Cerebellar nuclear complex (tissue), 1 donor: ENCODE results near the gene GAST.
"Not testable (repeated sequence)": the region's sequence is repeated elsewhere in the genome, so short reads cannot be mapped to it uniquely, and the experiment has no call there.

Experiments used
- DNase-seq, 2 experiments: peaks; one replicate each; lab custom pipeline; 2025; lab: John Stamatoyannopoulos, UW

GAST gene

DNA sequence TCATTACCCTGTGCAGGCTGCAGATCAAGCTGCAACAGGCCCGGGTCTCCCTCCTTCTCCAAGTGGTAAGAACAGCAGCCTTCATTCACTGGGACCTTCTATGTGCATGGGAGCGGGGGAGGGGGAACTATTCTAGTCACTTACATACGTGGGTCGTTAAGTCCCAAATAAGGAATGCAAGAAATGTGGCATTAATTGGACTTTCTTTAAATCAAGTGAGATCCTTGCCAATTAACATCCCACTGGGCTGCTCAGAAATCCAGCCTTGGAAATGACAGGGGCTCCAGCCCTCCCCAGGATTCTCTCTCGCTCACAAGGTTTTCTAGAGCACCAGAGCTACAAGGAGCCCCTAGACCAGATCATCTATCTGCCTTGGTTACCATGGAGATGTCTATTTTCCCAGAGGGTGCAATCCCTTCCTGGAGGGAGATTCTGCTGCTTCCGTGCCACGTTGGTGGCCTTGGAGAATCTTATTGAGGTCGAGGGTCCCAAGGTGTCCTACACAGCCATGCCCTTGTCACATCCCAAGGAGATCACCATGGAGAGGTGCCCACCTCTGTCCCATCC, 28.6 kb upstream of the GAST start:
- DNase-seq, result no peak

DNA sequence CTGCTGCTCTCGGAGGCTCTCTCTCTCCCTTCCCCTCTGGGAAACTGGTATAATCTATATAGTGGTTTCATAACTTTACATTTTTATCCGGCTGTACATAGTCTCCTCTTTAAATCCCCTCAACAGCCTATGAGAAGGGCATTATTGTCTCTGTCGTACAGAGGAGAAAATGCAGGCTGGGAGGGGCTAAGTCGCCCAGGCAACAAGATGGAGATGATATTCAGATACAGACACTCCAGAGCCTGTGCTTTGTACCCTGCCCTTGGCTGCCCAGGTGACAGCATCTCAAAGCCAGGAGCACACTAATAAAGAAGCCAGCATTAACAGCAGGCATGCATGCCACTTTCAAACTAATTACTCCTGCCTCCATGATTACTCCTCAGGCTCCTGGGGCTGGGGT, 28.1 kb upstream of the GAST start:
- no peak for DNase-seq

DNA sequence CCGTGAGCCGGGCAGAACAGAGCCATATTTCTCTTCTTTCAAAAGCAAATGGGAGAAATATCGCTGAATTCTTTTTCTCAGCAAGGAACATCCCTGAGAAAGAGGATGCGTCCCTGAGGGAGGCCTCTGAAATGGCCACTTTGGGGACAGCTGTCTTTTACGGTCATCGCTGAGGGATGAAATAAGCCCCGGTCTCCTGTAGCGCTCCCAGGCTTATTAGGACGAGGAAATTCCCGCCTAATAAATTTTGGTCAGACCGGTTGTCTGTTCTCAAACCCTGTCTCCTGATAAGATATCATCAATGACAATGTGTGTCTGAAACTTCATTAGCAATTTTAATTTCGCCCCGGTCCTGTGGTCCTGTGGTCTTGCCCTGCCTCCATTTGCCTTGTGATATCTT, 26.4 kb upstream of the GAST start:
- DNase-seq, result not testable (repeated sequence)

DNA sequence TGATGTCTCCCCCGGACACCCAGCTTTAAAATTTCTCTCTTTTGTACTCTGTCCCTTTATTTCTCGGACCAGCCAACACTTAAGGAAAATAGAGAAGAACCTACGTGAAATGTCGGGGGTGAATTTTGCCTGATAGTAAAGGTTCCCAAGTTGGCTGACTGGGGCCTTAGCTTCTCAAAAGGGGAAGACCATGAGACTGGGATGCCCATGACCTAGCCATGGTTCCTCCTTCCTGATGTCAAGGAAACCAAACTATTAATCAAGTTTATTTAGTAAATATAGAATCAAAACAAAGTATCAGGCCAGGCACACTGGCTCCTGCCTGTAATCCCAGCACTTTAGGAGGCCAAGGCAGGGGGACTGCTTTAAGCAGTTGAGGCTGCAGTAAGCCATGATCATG, 25.9 kb upstream of the GAST start:
- no peak for DNase-seq

DNA sequence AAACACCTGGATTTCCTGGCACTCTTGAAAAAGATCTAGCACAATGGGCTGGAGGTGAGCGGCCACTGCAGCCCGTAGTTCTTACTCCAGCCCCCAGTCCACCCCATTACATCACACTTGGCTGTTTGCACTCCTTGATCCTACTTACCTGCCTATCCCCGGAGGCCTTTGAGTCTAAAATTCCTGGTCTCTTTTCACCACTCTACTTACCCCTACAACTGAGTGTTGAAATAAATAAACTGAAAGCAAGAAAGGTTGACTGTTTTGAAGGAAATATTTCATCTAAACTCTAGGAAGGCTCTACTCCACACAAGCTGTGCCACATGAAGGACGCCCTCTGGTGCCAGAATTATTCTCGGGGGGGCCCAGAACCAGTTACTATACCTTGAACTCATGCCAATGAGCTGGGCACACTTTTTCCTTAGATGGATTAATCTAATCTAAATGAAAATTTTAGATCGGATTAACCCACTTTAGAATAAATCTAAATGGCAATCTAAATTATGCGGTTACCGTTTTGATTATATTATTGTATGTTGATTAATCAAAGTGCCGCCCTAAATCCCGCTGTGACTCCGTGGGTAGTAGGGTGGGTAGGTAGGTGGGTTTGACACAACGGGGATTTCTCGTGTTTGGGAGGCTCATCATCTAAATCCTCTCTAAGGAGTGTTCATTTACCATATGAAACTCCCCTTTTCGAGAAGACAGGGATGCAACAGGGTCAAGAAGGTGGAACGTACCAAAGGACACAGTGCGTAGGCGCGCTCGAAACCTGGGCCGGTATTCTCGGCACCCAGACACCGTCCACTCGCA, 24.1 kb upstream of the GAST start:
- DNase-seq, result peak in 1 of 2 experiments; percentile 53

DNA sequence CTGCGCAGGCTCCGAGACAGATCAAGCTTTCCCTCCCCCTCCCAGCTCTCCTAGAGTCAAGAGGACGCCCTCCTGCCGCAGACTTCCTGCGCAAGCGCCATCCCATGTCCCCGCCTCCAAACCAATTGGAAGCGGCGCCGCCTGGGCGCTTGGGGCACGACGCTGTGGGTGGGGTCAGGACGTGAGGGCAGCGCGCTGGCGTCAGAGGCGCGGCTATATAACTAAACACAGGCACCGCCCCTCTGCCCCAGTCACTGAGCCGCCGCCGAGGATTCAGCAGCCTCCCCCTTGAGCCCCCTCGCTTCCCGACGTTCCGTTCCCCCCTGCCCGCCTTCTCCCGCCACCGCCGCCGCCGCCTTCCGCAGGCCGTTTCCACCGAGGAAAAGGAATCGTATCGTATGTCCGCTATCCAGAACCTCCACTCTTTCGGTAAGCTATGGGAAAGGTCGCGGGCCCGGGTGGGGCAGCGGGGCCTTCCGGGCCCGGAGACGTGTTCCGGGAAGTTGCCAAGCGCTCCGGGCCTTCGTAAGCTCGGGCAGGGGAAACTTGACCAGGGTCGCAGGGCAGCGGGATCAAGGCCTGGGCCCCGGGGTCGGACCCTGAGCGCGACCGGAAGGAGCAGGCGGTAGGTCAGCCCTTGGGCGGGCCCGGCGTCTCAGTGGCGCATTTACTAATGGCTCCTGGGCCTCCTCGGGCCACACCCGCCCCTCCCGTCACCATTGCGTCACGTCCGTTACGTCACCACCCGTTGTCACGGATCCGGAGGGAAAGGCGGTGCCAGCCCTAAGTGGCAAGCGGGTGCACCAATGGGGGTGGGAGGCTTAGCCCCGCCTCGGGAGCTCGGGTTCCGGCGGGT, 23.3 kb upstream of the GAST start, which contains the start of gene EIF1:
Gene EIF1, plus strand, starts transcription at position 245 of the 856 bp plus-strand sequence. Its CDS starts 154 bp downstream, at position 399.
- DNase-seq, result peak; percentile 97 to 99

DNA sequence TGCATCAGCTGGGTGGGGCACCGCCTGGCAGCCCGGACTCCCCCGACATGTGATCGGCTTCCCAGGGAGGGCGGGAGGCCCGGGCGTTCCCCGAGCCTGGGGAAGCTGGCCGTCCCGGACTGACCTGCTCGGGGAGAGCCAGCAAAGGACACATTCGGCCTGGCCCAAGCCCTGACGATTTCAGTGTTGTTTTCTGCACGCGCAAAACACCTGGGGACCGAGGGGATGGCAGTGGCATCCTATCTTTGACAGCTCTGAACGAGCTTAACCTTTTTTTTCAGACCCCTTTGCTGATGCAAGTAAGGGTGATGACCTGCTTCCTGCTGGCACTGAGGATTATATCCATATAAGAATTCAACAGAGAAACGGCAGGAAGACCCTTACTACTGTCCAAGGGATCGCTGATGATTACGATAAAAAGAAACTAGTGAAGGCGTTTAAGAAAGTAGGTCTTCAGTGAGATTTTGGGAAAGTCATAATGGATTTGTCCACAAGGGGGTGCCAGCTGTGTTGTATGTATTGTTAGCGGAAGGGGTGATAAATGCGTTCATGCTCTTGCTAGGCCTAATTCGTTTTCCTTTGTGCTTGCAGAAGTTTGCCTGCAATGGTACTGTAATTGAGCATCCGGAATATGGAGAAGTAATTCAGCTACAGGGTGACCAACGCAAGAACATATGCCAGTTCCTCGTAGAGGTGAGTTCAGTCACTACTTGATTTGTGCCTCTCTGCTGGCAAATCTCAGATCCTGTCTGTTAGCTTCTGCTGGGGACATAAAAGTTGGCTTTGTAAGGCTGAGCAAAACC, 22.4 kb upstream of the GAST start:
- DNase-seq, result no peak

DNA sequence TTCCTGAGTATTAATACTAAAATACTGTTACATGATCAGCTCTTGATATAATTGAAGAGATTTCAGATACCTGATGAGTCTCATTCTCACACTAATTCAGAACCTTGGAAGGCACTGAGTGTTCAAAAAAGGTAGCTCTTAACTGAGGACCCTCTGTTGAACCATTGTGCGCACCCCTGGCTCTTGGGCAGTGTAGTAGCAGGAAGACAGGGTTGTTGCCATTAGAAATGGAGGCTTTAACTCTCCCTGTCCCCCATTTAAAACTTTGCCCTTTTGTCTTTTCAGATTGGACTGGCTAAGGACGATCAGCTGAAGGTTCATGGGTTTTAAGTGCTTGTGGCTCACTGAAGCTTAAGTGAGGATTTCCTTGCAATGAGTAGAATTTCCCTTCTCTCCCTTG, 21.6 kb upstream of the GAST start:
- no peak for DNase-seq

DNA sequence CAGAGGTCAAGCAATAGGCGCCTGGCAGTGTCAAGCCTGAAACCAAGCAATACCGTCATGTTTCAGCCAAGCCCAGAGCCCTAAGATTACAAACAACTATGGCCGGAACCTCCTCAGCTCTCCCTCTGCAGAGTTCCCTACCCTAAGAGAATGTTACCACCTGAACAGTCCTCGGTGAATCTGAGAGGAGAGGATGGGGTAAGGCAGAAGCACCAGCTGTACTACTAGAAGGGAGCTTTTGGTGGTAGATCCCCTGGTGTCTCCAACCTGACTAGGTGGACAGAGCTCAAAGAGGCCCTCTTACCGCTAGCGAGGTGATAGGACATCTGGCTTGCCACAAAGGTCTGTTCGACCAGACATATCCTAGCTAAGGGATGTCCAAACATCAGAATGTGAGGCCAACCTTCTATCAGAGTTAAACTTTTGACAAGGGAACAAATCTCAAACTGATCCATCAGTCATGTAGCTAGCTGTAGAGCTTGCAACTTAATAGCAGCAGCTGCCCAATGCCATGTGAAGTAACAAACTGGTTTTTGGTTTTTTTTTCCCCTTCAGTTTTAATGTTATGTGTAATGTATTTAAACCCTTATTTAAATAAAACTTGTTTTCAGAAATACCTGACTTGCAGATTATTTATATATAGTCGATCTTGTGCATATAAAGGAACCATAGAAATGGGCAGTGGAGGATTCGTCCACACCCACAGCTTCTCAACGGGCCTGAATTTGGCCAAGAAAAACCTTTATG, 20.9 kb upstream of the GAST start:
- no peak for DNase-seq

DNA sequence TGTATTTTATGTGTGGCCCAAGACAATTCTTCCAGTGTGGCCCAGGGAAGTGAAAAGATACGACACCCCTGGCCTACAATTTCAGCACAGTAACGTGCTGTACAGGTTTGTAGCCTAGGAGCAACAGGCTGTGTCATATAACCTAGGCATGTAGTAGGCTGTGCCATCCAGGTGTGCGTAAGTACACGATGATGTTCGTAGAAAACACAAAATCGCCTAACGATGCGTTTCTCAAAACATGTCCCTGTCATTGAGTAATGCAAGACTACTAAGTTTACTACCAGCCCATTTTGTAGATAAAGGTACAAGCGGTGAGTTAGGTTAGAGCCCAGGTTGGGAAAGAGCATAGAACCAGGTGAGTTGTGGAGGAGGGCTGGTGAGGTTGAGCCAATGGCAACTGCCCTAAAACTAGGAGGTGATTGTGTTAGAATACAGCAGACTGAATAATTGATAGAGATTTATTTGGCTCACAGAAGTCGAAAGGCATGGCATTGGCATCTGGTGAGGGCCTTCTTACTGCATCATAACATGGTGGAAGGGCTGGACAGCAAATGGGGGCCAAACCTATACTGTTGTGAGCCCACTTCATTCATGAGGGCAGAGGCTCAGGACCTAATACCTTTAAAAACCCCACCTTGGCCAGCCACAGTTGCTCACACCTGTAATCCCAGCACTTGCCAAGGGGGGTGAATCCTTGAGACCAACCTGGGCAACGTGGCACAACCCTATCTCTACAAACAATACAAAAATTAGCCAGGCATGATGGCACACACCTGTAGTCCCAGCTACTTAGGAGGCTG, 19.2 kb upstream of the GAST start:
- no peak for DNase-seq

DNA sequence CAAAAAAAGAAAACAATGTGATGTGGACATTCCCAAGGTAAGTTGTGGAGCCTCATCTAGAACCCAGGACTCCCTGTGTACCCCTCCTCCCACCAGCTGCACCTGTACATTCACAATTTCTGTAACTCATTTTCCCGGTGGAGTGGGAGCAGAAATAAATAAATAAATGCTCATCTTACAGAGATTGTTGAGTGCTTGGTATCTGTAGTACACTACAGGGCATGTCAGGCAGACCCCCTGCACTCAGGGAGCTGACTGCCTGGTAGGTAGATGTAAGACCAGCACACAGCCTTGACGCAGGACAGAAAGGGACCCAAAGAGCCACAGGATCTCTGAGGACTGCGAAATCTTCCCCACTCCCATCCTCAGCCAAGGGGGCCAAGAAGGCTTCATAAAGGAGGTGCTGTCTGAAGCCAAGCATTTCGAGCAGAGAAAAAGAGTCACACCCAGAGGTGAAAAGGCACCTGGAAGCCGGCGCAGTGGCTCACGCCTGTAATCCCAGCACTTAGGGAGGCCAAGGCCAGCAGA, 16.9 kb upstream of the GAST start:
- DNase-seq, result no peak

DNA sequence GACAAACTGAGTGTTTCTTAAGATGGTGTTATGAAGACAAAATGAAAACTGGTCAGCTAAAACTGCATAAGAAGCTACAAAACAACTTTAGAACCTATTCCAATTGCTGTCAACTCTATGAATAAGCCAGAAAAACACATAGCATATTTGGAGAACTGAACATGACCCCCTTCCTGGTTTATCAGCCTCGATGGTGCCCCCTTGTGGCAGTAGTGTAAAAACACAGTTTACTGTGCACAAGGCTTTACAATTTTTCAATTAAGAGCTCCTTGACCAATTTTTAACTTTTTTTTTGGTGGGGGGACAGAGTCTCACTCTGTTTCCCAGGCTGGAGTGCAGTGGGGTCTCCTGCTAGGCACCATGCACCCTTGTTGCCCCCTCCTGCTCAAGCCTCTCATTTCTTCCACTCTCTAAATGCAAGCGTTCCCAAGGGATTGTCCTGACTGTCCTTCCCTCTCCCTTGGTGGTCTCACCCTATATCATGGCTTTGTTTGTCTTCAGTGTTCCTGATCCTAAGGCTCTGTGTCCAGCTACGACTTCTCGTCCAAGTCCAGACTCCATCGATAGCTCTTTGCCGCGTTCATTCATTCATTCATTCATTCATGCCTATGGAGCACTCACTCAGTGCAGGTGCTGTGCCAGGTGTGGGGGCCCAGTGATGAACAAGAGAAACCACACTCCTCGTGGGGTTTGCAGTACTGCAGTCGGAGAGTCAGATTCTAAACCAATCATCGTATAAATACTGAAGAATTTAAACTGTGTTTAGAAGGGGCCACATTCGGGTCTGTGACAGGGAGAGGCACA, 16.0 kb upstream of the GAST start:
- DNase-seq, result peak; percentile 3 to 22

DNA sequence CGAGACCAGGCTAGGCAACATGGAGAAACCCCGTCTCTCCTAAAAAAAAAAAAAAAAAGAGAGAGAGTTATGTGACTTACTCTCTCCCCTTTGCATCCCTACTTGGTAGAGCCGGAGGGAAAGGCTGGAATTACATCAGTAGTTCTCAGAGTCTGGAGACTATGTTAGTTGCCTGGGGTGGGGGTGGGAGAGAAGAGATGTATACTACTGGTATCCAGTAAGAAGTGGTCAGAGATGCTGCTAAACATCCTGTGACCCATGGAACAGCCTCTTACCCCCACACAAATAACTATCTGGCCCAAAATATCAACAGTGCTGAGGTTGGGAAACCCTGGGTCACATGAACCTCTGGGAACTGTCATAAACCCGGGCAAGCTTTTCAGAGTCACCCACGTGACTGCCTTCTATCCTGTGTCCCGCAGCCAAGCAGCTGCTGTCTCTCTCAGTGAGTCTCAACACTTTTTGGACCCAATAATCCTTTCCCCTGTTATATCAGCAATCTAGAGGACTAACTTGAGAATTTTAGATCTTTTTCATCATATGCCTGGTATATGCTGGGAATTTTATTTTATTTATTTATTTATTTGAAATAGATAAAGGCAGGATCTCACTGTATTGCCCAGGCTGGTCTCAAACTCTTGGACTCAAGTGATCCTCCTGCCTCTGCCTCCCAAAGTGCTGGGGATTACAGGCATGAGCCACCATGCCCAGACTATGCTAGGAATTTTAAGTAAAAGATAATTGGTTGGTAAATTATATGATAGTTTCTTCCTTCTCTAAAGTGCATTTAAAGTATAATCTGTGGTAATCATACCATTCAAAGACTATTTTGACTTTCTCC, 14.8 kb upstream of the GAST start:
- DNase-seq, result no peak

DNA sequence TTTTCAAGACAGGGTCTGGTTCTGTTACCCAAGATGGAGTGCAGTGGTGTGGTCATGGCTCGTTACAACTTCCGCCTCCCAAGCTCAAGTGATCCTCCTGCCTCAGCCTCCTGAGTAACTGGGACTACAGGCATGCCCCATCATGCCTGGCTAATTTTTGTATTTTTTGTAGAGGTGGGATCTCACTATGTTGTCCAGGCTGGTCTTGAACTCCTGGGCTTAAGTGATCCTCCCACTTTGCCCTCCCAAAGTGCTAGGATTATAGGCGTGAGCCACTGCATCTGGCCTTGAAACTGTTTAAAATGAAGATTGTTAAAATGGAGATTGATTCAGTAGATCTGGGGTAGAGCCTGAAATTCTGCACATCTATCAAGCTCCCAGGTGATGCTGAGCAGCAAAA, 11.3 kb upstream of the GAST start:
- not testable (repeated sequence) for DNase-seq

DNA sequence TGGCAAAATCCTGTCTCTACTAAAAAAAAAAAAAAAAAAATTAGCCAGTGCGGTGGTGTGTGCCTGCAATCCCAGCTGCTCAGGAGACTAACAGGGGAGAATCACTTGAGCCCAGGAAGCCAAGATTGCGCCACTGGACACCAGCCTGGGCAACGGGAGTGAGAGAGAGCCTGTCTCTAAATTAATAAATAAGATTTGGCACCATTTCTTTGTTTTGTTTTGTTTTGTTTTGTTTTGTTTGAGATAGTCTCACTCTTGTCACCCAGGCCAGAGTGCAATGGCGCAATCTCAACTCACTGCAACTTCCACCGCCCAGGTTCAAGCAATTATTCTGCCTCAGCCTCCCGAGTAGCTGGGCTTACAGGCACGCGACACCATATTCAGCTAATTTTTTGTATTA, 9.4 kb upstream of the GAST start:
- DNase-seq, result no peak

DNA sequence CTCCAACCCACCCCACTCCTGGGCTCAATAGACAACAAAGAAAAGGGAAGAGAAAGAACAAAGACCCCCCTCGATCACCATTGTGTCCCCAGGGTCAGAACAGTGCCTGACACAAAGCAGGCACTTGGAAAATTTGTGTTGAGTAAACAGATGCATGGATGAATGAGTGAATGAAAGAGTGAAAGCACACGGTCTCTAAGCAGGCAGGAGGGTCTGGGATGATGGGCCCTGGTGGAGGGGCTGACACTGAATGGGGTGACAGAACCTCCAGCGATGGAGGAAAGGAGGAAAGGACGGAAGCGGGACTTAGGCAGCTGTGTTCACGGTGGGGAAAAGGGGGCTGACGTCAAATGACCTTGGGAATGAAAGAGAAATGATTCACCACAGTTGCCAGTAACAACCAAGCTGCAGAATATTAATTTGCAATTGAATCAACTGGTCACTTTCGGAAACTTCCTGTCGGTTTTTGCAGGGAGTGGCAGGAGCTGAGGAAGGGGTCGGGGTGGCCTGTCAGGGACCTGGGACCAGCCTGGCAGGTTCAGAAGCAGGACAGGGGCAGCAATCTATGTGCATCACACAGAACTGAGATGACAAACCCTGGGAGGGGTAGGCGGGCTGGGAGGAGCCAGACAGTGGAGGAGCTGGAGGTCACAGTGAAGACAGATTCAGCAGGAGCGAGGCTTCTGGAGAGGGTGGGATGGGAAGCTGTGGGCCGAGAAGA, 6.7 kb upstream of the GAST start:
- no peak for DNase-seq

DNA sequence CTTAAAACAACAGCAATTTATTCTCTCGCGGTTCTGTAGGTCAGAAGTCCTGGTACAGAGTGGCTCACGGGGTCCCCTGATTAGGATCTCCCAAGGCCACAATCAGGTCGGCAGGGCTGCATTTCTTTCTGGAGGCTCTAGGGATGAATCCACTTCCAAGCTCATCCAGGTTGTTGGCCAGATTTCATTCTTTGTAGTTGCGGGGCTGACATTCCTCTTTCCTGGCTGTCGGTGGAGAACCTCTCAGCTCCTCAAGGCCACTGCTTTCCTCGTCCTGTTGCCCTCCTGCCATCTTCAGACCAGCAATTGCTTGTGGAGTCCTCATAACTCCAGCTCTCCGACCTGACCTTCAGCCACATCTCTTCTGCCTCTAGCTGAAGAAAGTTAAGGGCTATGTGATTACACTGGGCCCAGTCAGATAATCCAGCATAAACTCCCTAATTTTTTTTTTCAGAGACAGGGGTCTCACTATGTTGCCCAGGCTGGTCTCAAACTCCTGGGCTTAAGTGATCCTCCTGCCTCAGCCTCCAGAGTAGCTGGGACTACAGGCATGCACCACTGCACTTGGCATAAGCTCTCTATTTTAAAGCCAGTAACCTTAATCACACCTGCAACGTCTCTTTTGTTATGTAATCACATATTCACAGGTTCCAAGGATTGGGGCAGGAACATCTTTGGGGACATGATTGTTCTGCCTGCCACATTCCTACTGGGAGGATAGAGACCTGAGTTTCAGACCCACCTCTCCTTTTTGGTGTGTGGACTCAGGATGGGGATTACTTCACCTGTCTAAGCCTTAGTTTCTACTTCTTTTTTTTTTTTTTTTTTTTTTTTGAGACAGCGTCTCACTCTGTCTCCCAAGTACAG, 4.1 kb upstream of the GAST start:
- no peak for DNase-seq
